ENCODE measurements around the gene RBM33. TPM values are rescaled to one million over a fixed set of nuclear protein-coding genes. Genes with fewer than 3 reads are reported as not detected.

The RBM33 gene
- total RNA-seq, 1 donor from 2014 or later: 25.0 TPM

GRCh38 chr7:155813125-155813524 lies 168.7 kb downstream of the RBM33 start:
- no peak for DNase-seq (ENCODE audit: low read depth)
- Histone ChIP-seq H3K27me3 (ENCODE audit: control insufficient read depth, insufficient read depth, low read length) (peaks cover 25% of the 10 kb centered on the region), H3K36me3 (ENCODE audit: control insufficient read depth, insufficient read depth, low read length) (no peaks in the 10 kb centered on the region), H3K4me3 (ENCODE audit: low read depth, low read length) (no peak overlapping the region)
- TF ChIP-seq, protein P1, sequence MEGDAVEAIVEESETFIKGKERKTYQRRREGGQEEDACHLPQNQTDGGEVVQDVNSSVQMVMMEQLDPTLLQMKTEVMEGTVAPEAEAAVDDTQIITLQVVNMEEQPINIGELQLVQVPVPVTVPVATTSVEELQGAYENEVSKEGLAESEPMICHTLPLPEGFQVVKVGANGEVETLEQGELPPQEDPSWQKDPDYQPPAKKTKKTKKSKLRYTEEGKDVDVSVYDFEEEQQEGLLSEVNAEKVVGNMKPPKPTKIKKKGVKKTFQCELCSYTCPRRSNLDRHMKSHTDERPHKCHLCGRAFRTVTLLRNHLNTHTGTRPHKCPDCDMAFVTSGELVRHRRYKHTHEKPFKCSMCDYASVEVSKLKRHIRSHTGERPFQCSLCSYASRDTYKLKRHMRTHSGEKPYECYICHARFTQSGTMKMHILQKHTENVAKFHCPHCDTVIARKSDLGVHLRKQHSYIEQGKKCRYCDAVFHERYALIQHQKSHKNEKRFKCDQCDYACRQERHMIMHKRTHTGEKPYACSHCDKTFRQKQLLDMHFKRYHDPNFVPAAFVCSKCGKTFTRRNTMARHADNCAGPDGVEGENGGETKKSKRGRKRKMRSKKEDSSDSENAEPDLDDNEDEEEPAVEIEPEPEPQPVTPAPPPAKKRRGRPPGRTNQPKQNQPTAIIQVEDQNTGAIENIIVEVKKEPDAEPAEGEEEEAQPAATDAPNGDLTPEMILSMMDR (IDR thresholded peaks at IDR 0.05; ENCODE audit: insufficient read depth, low read length, poor library complexity, severe bottlenecking): no peak

GRCh38 chr7:155813546-155814315 lies 169.3 kb downstream of the RBM33 start:
- no peak for DNase-seq (ENCODE audit: low read depth)
- TF ChIP-seq, protein P1 (IDR thresholded peaks at IDR 0.05; ENCODE audit: insufficient read depth, low read length, poor library complexity, severe bottlenecking): no peak
- Histone ChIP-seq H3K27me3 (ENCODE audit: control insufficient read depth, insufficient read depth, low read length) (peaks cover 25% of the 10 kb centered on the region), H3K36me3 (ENCODE audit: control insufficient read depth, insufficient read depth, low read length) (no peaks in the 10 kb centered on the region), H3K4me3 (ENCODE audit: low read depth, low read length) (no peak overlapping the region)

DNA sequence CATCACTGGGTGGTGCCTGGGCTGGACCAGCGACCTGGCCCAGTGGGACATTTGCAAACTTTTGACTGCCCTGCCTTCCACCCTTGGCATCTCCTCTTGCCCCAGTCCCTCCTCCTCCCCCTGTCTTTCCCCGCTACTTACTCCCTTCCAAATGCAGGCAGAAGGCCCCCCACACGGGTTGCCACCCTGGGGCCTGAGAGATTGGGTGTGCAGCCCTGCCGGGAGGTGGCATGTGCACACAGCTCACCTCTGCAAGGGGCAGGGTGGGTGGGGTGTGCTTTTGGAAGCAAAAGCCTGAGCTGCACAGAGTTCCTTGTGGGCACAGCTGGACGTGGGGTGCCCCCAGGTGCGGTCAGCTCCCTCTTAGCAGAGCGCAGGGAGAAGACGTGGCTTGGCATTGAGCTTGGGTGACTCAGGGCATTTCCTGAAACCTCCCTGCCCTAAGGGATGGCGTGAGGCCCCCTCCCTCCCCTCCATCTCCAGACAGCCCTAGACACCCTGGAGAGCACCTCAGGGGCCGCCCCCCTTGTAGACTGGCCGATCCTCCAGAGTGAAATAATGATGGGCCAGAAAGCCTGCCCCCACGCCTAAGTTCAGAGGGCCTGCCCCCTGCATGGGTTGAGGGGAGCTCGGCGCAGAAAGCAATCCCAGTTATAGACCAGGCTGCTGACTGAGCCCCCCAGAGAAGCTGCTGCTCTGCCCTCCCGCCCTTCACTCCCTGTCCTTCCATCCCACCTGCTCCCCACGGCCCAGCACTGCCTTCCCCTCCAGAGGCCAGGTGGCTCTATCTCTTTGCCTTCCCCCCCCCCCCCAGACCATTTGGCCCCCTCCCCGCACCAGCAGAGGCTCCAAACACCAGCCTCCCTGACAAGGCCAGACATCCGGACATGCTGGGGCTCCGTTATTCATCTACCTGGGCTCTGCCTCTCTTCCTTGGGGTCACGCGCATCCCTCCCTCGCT lies 170.1 kb downstream of the RBM33 start:
- Histone ChIP-seq H3K27me3 (ENCODE audit: control insufficient read depth, insufficient read depth, low read length) (peaks cover 25% of the 10 kb centered on the region), H3K36me3 (ENCODE audit: control insufficient read depth, insufficient read depth, low read length) (no peaks in the 10 kb centered on the region), H3K4me3 (ENCODE audit: low read depth, low read length) (no peak overlapping the region)
- no peak for DNase-seq (ENCODE audit: low read depth)
- TF ChIP-seq, protein P1 (IDR thresholded peaks at IDR 0.05; ENCODE audit: insufficient read depth, low read length, poor library complexity, severe bottlenecking): no peak

DNA sequence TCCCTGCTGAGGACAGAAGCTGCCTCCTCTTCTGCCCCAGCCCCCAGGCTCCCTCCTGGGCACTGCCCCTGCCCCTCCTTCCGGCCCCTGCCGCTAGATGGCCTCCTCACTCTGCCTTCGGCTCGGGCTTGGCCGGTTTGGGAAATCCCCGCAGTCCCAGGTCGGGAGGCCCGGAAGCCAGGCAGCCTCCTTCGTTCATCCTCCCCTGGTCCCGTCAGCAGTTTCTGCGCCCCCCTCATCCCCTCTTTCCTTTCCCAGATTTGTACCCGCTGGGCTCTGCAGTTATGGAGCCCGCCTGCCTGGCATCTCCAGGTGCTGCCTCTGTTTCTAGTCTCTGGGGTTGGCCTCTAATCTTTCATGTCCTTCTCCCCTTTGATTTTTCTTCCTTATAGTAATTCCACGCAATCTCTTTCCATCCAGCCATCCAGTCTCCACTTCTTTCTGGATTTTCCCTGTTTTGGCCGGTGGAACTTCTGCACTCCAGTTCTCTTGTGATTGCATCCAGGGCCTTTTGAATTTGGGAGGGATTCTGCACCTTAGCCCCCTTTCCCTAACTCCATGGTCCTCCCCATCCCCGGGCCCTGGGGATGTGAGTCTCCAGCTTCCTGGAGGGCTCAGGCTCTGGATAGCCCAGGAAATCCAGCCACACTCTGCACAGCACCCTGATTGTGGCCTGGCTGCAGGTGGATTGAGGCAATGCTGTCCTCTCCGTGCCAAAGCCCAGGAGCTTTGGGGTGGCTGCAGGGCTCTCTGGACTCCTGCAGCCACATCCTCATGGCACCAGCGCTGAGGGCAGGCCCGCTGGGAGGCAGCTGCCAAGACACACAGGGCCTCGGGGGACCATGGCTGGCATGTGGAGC lies 171.1 kb downstream of the RBM33 start:
- H3K4me3 ChIP-seq (ENCODE audit: low read depth, low read length): no peak overlapping the region
- DNase-seq (ENCODE audit: low read depth): no peak
- TF ChIP-seq, protein P1 (IDR thresholded peaks at IDR 0.05; ENCODE audit: insufficient read depth, low read length, poor library complexity, severe bottlenecking): peak; percentile 95
- H3K27me3 ChIP-seq (ENCODE audit: control insufficient read depth, insufficient read depth, low read length): peaks cover 18% of the 10 kb centered on the region
- no peaks in the 10 kb centered on the region for H3K36me3 ChIP-seq (ENCODE audit: control insufficient read depth, insufficient read depth, low read length)

GRCh38 chr7:155816192-155816508 lies 171.7 kb downstream of the RBM33 start:
- TF ChIP-seq, protein P1 (IDR thresholded peaks at IDR 0.05; ENCODE audit: insufficient read depth, low read length, poor library complexity, severe bottlenecking): no peak
- no peak for DNase-seq (ENCODE audit: low read depth)
- H3K4me3 ChIP-seq (ENCODE audit: low read depth, low read length): no peak overlapping the region
- peaks cover 17% of the 10 kb centered on the region for H3K27me3 ChIP-seq (ENCODE audit: control insufficient read depth, insufficient read depth, low read length)
- H3K36me3 ChIP-seq (ENCODE audit: control insufficient read depth, insufficient read depth, low read length): no peaks in the 10 kb centered on the region

Data from kidney epithelial cell (primary cell).